RCC 7860 (cell line): ENCODE results near the gene SHPK.

Source experiments
- DNase-seq: peaks from one replicate; pipeline ENCODE4 v3.0.0-alpha.2; 2015; ENCODE audit warnings: low spot score
- FAIRE-seq: peaks from 2 replicates; lab custom pipeline; 2012; peaks lifted over from hg19 to GRCh38; lab: Jason Lieb, UNC

The SHPK gene

DNA sequence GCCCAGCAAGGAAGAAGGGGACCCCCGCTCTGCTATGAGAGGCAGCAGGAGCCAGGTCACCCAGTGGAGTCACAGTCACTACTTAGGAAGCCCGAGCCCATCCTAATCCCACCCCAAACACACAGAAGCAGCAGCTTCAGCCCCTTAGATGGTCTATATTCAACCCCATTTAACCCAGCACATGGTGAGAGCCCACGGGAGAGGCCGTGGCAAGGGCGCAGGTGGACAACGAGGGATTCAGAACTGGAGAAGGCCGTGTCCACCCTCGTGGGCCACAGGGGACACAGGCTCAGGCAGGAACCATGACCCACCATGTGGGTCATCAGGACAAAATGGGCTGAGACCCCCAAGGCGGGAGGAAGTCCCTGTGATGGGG is 76.8 kb downstream of the SHPK start:
- DNase-seq = no peak
- FAIRE-seq = no peak

DNA sequence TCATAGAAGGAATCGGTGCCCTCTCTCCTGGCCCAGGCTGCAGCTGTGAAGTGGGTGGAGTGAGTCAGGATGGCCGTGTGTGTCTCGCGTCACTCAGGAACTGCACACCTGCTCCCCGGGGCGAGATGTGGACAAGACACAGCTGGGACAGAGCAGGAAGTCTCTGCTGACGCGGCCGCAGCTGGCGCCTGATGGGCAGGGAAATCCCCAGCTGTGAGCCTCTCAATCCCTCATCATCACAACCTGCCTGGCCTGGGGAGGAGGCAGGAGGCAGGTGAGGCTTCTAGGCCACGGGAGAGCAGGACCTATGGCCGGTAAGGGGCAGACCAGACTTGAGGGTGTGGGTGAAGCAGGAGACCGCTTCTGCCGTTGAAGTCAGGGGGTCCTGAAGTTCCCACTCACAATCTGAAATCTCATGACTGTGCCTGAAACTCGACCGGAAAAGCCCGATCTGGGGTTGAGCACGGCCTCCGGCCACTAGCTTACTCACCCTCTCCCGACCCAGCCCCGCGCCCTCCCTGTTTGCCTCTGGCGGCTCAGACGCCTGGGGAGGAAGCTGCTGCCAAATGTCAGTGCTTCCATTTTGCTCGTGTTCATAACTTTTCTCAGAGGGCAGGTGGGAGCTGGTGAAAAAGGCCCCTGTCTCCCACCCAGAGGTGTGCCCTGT is 77.3 kb downstream of the SHPK start:
- FAIRE-seq (no peak), DNase-seq (peak; percentile 36)
